Psoas muscle (tissue), 8 donors: ENCODE results near the gene EPC2. TPM values are rescaled to one million over a fixed set of nuclear protein-coding genes. Genes with fewer than 3 reads are reported as not detected.
"Not testable (repeated sequence)": the region's sequence is repeated elsewhere in the genome, so short reads cannot be mapped to it uniquely, and the experiment has no call there.

ENCODE experiments used
- ATAC-seq, 4 donors: fragments of 200-7000 bp; cut with Tn5 transposase; one replicate each; pipeline ENCODE4 v1.9.1; 2020; ENCODE audit warnings: moderate library complexity in 3 of 4, mild to moderate bottlenecking in 2 of 4
- DNase-seq, 2 donors: peaks; one replicate each; pipeline ENCODE4 v3.0.0-alpha.2; 2020
- H3K27ac ChIP-seq: fragments of 200-600 bp; one replicate; pipeline ENCODE4 v1.8.0; 2022
- H3K27me3 ChIP-seq, 3 donors: fragments of 200-600 bp in 1 of 3; one replicate each; pipeline versions ENCODE4 v1.6.1 to v1.8.0; 2013 to 2022; ENCODE audit warnings: low read length in 2 of 3, mild to moderate bottlenecking in 2 of 3, moderate library complexity in 1 of 3; ENCODE audit not compliant: insufficient read depth in 3 of 3
- H3K36me3 ChIP-seq, 2 donors: fragments of 200-600 bp in 1 of 2; one replicate each; pipeline versions ENCODE4 v1.6.1 to v1.8.0; 2013 to 2022; ENCODE audit warnings: low read depth in 1 of 2, mild to moderate bottlenecking in 1 of 2, moderate library complexity in 1 of 2; ENCODE audit not compliant: insufficient read depth in 1 of 2
- H3K4me1 ChIP-seq: fragments of 200-600 bp; one replicate; pipeline ENCODE4 v1.8.0; 2022
- H3K4me3 ChIP-seq: fragments of 200-600 bp; one replicate; pipeline ENCODE4 v1.8.0; 2022; ENCODE audit warnings: mild to moderate bottlenecking
- H3K9me3 ChIP-seq: fragments of 200-600 bp; one replicate; pipeline ENCODE4 v1.8.0; 2022
- CTCF ChIP-seq: fragments of 200-600 bp; IDR thresholded peaks from one replicate; pipeline ENCODE4 v1.8.0; 2022; ENCODE audit warnings: antibody characterized with exemption
- WGBS, 3 donors: extraction: QIAGEN DNeasy Blood & Tissue Kit; methylation state at CpG; one replicate each; pipeline versions ENCODE4 v1.1.6 to v1.1.7; 2013; 5-methylcytosine and 5-hydroxymethylcytosine counted together
- intact Hi-C, 2 donors: fragments of 100-400 bp; cut with DNase I; formaldehyde crosslinking; loops; one replicate each; pipeline versions ENCODE4 v1.11.0 to v1.14.2; 2022
- polyA plus RNA-seq, 3 donors: library from polyadenylated mRNA; stranded (reverse); fragments of 200-250 nt; gene quantifications; one replicate each; pipeline ENCODE4 v1.2.3, GENCODE V29; 2013
- total RNA-seq, 4 donors: library from RNA; stranded (reverse); fragmentation: NEBNext Ultra II Directional in 2 of 4; extraction: Animal tissue kit (Norgen Biotek cat#: 25700) in 2 of 4; gene quantifications; one replicate each; pipeline versions ENCODE4 v1.2.1 to v1.2.4, GENCODE V29; 2021 to 2023
- donor health status: healthy with polysubstance abuse.
- donor health status: DM: no; HTN: no; CAD: no; lungs with moderate emphysema.
- donor health status: Bipolar disorder and iron deficiency.
- donor health status: healthy.
- donor health status: DM: yes; HTN: yes; CAD: no.
- donor health status: DM: no; HTN: no; CAD: no.
- donor health status: DM: no; HTN: no; CAD: no.
- donor health status: DM: yes; HTN: yes; CAD: no.

The EPC2 gene
- total and polyA plus RNA-seq, 7 donors: 6.3 to 21.4 (median 15.7) TPM

- 33 to 41% (median 35%) methylated on average over 4 of the region's 4 CpGs for WGBS, 3 donors
- intact Hi-C loops: no loop called here
- no peaks in the 10 kb centered on the region for H3K36me3 ChIP-seq
- H3K9me3 ChIP-seq: peaks cover 5% of the 10 kb centered on the region
- DNase-seq: no peak
- TF ChIP-seq CTCF: no peak
- H3K4me1 ChIP-seq: peaks cover 39% of the 10 kb centered on the region
- H3K27ac ChIP-seq: peak overlapping the region; percentile 40
- ATAC-seq: peak; percentile 57 to 85 (median 82)
- H3K4me3 ChIP-seq: no peak overlapping the region
- H3K27me3 ChIP-seq: no peaks in the 10 kb centered on the region
Measured at GRCh38 chr2:148675708-148676107, 31.2 kb downstream of the EPC2 start.

- DNase-seq, H3K9me3 ChIP-seq, H3K27ac ChIP-seq, ATAC-seq, H3K27me3 ChIP-seq, H3K4me3 ChIP-seq, H3K36me3 ChIP-seq, intact Hi-C loops: not testable (repeated sequence)
- WGBS, 3 donors: 96 to 98% (median 96%) methylated on average over 27 to 31 of the region's 31 CpGs
- peaks cover 40% of the 10 kb centered on the region for H3K4me1 ChIP-seq
Measured at GRCh38 chr2:148678302-148679179, 34.0 kb downstream of the EPC2 start.

- intact Hi-C loops: no loop called here
- WGBS, 3 donors: 78 to 83% (median 82%) methylated on average over 3 of the region's 3 CpGs
- Histone ChIP-seq H3K36me3 (no peaks in the 10 kb centered on the region), H3K27ac (no peak overlapping the region), H3K4me1 (peaks cover 25% of the 10 kb centered on the region), H3K4me3 (no peak overlapping the region), H3K27me3 (no peaks in the 10 kb centered on the region), H3K9me3 (no peaks in the 10 kb centered on the region)
- DNase-seq (no peak), ATAC-seq (no peak)
- no peak for TF ChIP-seq CTCF
Measured at GRCh38 chr2:148680462-148680861, 35.9 kb downstream of the EPC2 start.

GRCh38 chr2:148681443-148681842 lies 36.9 kb downstream of the EPC2 start:
- intact Hi-C loops: no loop called here
- WGBS, 3 donors: 86 to 96% (median 95%) methylated on average over 5 of the region's 5 CpGs
- no peaks in the 10 kb centered on the region for H3K9me3 ChIP-seq
- peaks cover 15% of the 10 kb centered on the region for H3K4me1 ChIP-seq
- DNase-seq (no peak), ATAC-seq (no peak)
- no peaks in the 10 kb centered on the region for H3K36me3 ChIP-seq
- no peak for TF ChIP-seq CTCF
- H3K4me3 ChIP-seq: no peak overlapping the region
- no peaks in the 10 kb centered on the region for H3K27me3 ChIP-seq
- no peak overlapping the region for H3K27ac ChIP-seq

GRCh38 chr2:148681862-148682261 lies 37.3 kb downstream of the EPC2 start:
- H3K9me3 ChIP-seq, ATAC-seq, intact Hi-C loops, H3K27ac ChIP-seq, H3K4me3 ChIP-seq, H3K36me3 ChIP-seq, DNase-seq, H3K27me3 ChIP-seq: not testable (repeated sequence)
- peaks cover 14% of the 10 kb centered on the region for H3K4me1 ChIP-seq
- WGBS, 3 donors: 88 to 98% (median 98%) methylated on average over 5 to 6 of the region's 6 CpGs
